ENCODE results near the gene KBTBD12. TPM values are rescaled to one million over a fixed set of nuclear protein-coding genes. Genes with fewer than 3 reads are reported as not detected.

Gene KBTBD12
- total and polyA plus RNA-seq, 4 donors: 0.02 to 0.89 (median 0.08) TPM; not detected in 1

GRCh38 chr3:127985216-127985615 is 70.2 kb downstream of the KBTBD12 start (continued):
- TF ChIP-seq FOXA2 (IDR thresholded peaks at IDR 0.05): no peak

GRCh38 chr3:127985655-127986225 is 70.7 kb downstream of the KBTBD12 start:
- Histone ChIP-seq H3K27me3 (ENCODE audit: control insufficient read depth in 4 of 4, insufficient read depth in 4 of 4, low read length in 3 of 4) (no peaks in the 10 kb centered on the region), H3K4me1 (ENCODE audit: control insufficient read depth in 4 of 4, insufficient read depth in 4 of 4, low read length in 3 of 4) (peaks cover 4 to 18% (median 10%) of the 10 kb centered on the region in 4 donors), H3K27ac (ENCODE audit: low read depth in 1 of 2, low read length in 2 of 2) (no peak overlapping the region), H3K9me3 (ENCODE audit: control insufficient read depth in 4 of 4, low read length in 3 of 4) (no peaks in the 10 kb centered on the region), H3K36me3 (ENCODE audit: control insufficient read depth in 4 of 4, insufficient read depth in 3 of 4, low read depth in 1 of 4, low read length in 3 of 4) (no peaks in the 10 kb centered on the region), H3K4me3 (ENCODE audit: low read depth in 1 of 3, low read length in 3 of 3) (no peak overlapping the region), H3K9ac (ENCODE audit: low read depth in 1 of 2, low read length in 2 of 2) (no peak overlapping the region)
- TF ChIP-seq RAD21 (IDR thresholded peaks at IDR 0.05) (peak; percentile 25 to 39), FOXA2 (IDR thresholded peaks at IDR 0.05) (no peak), RXRA (IDR thresholded peaks at IDR 0.05) (peak in 1 of 2 donors; percentile 6)
- DNase-seq (ENCODE audit: low spot score): no peak
- WGBS: 85% methylated on average over 13 of the region's 13 CpGs

GRCh38 chr3:127986803-127987202 is 71.8 kb downstream of the KBTBD12 start:
- 44% methylated on average over 11 of the region's 11 CpGs for WGBS
- Histone ChIP-seq H3K4me1 (ENCODE audit: control insufficient read depth in 4 of 4, insufficient read depth in 4 of 4, low read length in 3 of 4) (peaks cover 4 to 18% (median 10%) of the 10 kb centered on the region in 4 donors), H3K27me3 (ENCODE audit: control insufficient read depth in 4 of 4, insufficient read depth in 4 of 4, low read length in 3 of 4) (no peaks in the 10 kb centered on the region), H3K4me3 (ENCODE audit: low read depth in 1 of 3, low read length in 3 of 3) (no peak overlapping the region), H3K9me3 (ENCODE audit: control insufficient read depth in 4 of 4, low read length in 3 of 4) (no peaks in the 10 kb centered on the region), H3K9ac (ENCODE audit: low read depth in 1 of 2, low read length in 2 of 2) (no peak overlapping the region), H3K36me3 (ENCODE audit: control insufficient read depth in 4 of 4, insufficient read depth in 3 of 4, low read depth in 1 of 4, low read length in 3 of 4) (no peaks in the 10 kb centered on the region), H3K27ac (ENCODE audit: low read depth in 1 of 2, low read length in 2 of 2) (peak overlapping the region in 1 of 2 donors; percentile 5)
- TF ChIP-seq EGR1 (IDR thresholded peaks at IDR 0.05; ENCODE audit: low read depth in 2 of 2): peak; percentile 43 to 52
- no peak for TF ChIP-seq TAF1 (conservative IDR thresholded peaks at IDR 0.05)
- TF ChIP-seq MAX (IDR thresholded peaks at IDR 0.05): peak; percentile 65
- TF ChIP-seq FOXA2 (IDR thresholded peaks at IDR 0.05): peak; percentile 88
- TF ChIP-seq HNF4A (conservative IDR thresholded peaks at IDR 0.05): peak; percentile 79 to 82
- TF ChIP-seq RAD21 (IDR thresholded peaks at IDR 0.05): peak; percentile 60 to 75
- no peak for TF ChIP-seq CTCF (IDR thresholded peaks at IDR 0.05; ENCODE audit: low read depth, low read length, missing input control)
- TF ChIP-seq ZBTB33 (IDR thresholded peaks at IDR 0.05): no peak
- peak; percentile 84 for TF ChIP-seq SP1 (IDR thresholded peaks at IDR 0.05)
- TF ChIP-seq RXRA (IDR thresholded peaks at IDR 0.05): peak; percentile 98 to 99
- TF ChIP-seq ATF3 (IDR thresholded peaks at IDR 0.05): no peak
- TF ChIP-seq REST (IDR thresholded peaks at IDR 0.05): peak; percentile 45
- peak; percentile 21 to 81 for TF ChIP-seq JUND (IDR thresholded peaks at IDR 0.05)
- TF ChIP-seq NR2F2 (IDR thresholded peaks at IDR 0.05): peak; percentile 65
- TF ChIP-seq FOXA1 (IDR thresholded peaks at IDR 0.05): peak; percentile 54
- TF ChIP-seq YY1 (IDR thresholded peaks at IDR 0.05): peak; percentile 75
- TF ChIP-seq GABPA (IDR thresholded peaks at IDR 0.05 in 1 of 2, conservative IDR thresholded peaks at IDR 0.05 in 1 of 2): no peak
- no peak for DNase-seq (ENCODE audit: low spot score)

Measured in liver (tissue), 9 donors.